Measurements from ENCODE around the gene PHF21A.

The PHF21A gene

DNA sequence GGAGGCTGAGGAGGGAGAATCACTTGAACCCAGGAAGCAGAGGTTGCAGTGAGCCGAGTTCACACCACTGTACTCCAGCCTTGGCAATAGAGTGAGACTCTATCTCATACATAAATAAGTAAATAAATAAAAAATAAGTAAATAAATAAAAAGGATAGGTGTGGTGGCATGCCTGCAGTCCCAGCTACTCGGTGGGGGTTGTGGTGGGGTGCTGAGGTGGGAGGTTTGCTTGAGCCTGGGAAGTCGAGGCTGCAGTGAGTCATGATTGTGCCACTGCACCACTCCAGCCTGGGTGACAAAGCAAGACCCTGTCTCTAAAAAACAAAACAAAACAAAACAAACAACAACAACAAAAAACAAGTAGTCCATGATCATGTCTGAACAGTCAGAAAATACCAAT lies 195.7 kb downstream of the PHF21A start:
- ATAC-seq: no peak
- no peak for TF ChIP-seq RARB (CRISPR knock-in tag; IDR thresholded peaks at IDR 0.05)
- no peak for TF ChIP-seq ZNF565 (CRISPR knock-in tag; conservative IDR thresholded peaks at IDR 0.05; ENCODE audit: low read depth)
- no peak for TF ChIP-seq TOX (CRISPR knock-in tag; IDR thresholded peaks at IDR 0.05; ENCODE audit: borderline replicate concordance)
- TF ChIP-seq, protein P1, sequence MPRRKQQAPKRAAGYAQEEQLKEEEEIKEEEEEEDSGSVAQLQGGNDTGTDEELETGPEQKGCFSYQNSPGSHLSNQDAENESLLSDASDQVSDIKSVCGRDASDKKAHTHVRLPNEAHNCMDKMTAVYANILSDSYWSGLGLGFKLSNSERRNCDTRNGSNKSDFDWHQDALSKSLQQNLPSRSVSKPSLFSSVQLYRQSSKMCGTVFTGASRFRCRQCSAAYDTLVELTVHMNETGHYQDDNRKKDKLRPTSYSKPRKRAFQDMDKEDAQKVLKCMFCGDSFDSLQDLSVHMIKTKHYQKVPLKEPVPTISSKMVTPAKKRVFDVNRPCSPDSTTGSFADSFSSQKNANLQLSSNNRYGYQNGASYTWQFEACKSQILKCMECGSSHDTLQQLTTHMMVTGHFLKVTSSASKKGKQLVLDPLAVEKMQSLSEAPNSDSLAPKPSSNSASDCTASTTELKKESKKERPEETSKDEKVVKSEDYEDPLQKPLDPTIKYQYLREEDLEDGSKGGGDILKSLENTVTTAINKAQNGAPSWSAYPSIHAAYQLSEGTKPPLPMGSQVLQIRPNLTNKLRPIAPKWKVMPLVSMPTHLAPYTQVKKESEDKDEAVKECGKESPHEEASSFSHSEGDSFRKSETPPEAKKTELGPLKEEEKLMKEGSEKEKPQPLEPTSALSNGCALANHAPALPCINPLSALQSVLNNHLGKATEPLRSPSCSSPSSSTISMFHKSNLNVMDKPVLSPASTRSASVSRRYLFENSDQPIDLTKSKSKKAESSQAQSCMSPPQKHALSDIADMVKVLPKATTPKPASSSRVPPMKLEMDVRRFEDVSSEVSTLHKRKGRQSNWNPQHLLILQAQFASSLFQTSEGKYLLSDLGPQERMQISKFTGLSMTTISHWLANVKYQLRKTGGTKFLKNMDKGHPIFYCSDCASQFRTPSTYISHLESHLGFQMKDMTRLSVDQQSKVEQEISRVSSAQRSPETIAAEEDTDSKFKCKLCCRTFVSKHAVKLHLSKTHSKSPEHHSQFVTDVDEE (CRISPR knock-in tag; IDR thresholded peaks at IDR 0.05): no peak
- TF ChIP-seq ZFP3 (CRISPR knock-in tag; IDR thresholded peaks at IDR 0.05): no peak
- no peak for TF ChIP-seq CSDC2 (CRISPR knock-in tag; IDR thresholded peaks at IDR 0.05)
- TF ChIP-seq SNAI2 (CRISPR knock-in tag; IDR thresholded peaks at IDR 0.05): no peak
- no peak for TF ChIP-seq OSR1 (CRISPR knock-in tag; IDR thresholded peaks at IDR 0.05)
- no peak for TF ChIP-seq ARNTL (CRISPR knock-in tag; IDR thresholded peaks at IDR 0.05; ENCODE audit: borderline replicate concordance, low read depth)
- no peak for TF ChIP-seq ESRRG (CRISPR knock-in tag; IDR thresholded peaks at IDR 0.05)
- TF ChIP-seq ZNF70 (CRISPR knock-in tag; IDR thresholded peaks at IDR 0.05): no peak
- no peak for TF ChIP-seq TCF4 (CRISPR knock-in tag; IDR thresholded peaks at IDR 0.05; ENCODE audit: borderline replicate concordance)
- no peak for TF ChIP-seq ZC3H10 (CRISPR knock-in tag; IDR thresholded peaks at IDR 0.05)
- TF ChIP-seq, protein P2, sequence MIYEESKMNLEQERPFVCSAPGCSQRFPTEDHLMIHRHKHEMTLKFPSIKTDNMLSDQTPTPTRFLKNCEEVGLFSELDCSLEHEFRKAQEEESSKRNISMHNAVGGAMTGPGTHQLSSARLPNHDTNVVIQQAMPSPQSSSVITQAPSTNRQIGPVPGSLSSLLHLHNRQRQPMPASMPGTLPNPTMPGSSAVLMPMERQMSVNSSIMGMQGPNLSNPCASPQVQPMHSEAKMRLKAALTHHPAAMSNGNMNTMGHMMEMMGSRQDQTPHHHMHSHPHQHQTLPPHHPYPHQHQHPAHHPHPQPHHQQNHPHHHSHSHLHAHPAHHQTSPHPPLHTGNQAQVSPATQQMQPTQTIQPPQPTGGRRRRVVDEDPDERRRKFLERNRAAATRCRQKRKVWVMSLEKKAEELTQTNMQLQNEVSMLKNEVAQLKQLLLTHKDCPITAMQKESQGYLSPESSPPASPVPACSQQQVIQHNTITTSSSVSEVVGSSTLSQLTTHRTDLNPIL (CRISPR knock-in tag; IDR thresholded peaks at IDR 0.05; ENCODE audit: low read depth): no peak

DNA sequence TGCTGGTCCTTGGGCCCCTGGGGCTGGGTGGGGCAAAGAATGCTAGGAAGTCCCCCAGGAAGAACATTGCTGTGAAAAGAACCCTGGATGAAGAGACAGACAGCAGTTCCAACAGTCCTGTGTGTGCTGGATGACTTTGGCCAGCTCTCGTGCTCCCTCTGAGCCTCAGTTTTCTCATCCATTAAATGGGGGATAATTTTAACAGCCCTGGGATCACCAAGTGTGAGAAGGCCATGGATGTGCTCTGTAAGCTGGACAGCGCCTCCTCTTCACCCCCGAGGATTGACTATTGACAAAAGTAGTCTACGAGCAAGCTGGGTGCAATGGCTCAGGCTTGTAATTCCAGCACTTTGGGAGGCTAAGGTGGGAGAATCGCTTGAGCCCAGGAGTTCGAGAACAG lies 196.3 kb downstream of the PHF21A start:
- TF ChIP-seq ISL1 (CRISPR knock-in tag; IDR thresholded peaks at IDR 0.05) (no peak), ZFP3 (CRISPR knock-in tag; IDR thresholded peaks at IDR 0.05) (no peak), SNAI2 (CRISPR knock-in tag; IDR thresholded peaks at IDR 0.05) (no peak), ZNF70 (CRISPR knock-in tag; IDR thresholded peaks at IDR 0.05) (no peak), ESRRG (CRISPR knock-in tag; IDR thresholded peaks at IDR 0.05) (no peak), TCF4 (CRISPR knock-in tag; IDR thresholded peaks at IDR 0.05; ENCODE audit: borderline replicate concordance) (no peak), CSDC2 (CRISPR knock-in tag; IDR thresholded peaks at IDR 0.05) (no peak), BACH2 (CRISPR knock-in tag; IDR thresholded peaks at IDR 0.05; ENCODE audit: borderline replicate concordance) (no peak)
- TF ChIP-seq, protein P2 (CRISPR knock-in tag; IDR thresholded peaks at IDR 0.05; ENCODE audit: low read depth): no peak
- TF ChIP-seq, protein P3, sequence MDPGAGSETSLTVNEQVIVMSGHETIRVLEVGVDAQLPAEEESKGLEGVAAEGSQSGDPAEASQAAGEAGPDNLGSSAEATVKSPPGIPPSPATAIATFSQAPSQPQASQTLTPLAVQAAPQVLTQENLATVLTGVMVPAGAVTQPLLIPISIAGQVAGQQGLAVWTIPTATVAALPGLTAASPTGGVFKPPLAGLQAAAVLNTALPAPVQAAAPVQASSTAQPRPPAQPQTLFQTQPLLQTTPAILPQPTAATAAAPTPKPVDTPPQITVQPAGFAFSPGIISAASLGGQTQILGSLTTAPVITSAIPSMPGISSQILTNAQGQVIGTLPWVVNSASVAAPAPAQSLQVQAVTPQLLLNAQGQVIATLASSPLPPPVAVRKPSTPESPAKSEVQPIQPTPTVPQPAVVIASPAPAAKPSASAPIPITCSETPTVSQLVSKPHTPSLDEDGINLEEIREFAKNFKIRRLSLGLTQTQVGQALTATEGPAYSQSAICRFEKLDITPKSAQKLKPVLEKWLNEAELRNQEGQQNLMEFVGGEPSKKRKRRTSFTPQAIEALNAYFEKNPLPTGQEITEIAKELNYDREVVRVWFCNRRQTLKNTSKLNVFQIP (CRISPR knock-in tag; IDR thresholded peaks at IDR 0.05; ENCODE audit: borderline replicate concordance, low read depth): no peak
- TF ChIP-seq, protein P4, sequence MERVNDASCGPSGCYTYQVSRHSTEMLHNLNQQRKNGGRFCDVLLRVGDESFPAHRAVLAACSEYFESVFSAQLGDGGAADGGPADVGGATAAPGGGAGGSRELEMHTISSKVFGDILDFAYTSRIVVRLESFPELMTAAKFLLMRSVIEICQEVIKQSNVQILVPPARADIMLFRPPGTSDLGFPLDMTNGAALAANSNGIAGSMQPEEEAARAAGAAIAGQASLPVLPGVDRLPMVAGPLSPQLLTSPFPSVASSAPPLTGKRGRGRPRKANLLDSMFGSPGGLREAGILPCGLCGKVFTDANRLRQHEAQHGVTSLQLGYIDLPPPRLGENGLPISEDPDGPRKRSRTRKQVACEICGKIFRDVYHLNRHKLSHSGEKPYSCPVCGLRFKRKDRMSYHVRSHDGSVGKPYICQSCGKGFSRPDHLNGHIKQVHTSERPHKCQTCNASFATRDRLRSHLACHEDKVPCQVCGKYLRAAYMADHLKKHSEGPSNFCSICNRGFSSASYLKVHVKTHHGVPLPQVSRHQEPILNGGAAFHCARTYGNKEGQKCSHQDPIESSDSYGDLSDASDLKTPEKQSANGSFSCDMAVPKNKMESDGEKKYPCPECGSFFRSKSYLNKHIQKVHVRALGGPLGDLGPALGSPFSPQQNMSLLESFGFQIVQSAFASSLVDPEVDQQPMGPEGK (CRISPR knock-in tag; IDR thresholded peaks at IDR 0.05; ENCODE audit: borderline replicate concordance): no peak
- ATAC-seq: no peak

DNA sequence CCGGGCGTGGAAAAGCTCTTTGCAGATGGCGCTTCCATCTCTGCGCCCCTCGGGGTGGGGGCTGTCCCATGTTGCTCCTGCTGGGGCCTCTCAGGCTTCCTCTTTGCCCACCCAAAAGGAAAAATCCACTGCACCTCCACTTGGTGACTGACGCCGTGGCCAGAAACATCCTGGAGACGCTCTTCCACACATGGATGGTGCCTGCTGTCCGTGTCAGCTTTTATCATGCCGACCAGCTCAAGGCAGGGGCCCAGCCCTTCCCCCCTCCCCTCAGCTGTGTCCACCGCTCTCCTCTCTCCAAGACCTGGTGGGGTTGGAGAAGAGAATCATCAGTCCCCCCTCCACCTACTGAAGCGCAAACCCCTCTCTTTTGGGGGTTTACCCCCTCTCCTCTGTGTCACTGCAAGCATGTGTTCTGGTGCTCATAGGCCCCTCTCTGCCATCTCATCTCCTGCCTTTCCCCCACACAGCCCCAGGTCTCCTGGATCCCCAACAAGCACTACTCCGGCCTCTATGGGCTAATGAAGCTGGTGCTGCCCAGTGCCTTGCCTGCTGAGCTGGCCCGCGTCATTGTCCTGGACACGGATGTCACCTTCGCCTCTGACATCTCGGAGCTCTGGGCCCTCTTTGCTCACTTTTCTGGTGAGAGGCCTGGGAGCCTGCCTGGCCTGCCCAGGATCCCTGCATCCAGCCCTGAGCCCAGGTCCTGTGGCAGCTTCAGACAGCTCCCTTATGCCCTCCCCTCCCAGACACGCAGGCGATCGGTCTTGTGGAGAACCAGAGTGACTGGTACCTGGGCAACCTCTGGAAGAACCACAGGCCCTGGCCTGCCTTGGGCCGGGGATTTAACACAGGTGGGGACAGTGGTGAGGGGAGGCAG lies 197.0 kb downstream of the PHF21A start:
- ATAC-seq: no peak
- TF ChIP-seq ZFP3 (CRISPR knock-in tag; IDR thresholded peaks at IDR 0.05) (no peak), RARB (CRISPR knock-in tag; IDR thresholded peaks at IDR 0.05) (no peak), OSR1 (CRISPR knock-in tag; IDR thresholded peaks at IDR 0.05) (no peak), TCF4 (CRISPR knock-in tag; IDR thresholded peaks at IDR 0.05; ENCODE audit: borderline replicate concordance) (no peak), BACH2 (CRISPR knock-in tag; IDR thresholded peaks at IDR 0.05; ENCODE audit: borderline replicate concordance) (no peak), ARNTL (CRISPR knock-in tag; IDR thresholded peaks at IDR 0.05; ENCODE audit: borderline replicate concordance, low read depth) (no peak), GLIS3 (CRISPR knock-in tag; IDR thresholded peaks at IDR 0.05) (no peak), ESRRG (CRISPR knock-in tag; IDR thresholded peaks at IDR 0.05) (no peak), SNAI2 (CRISPR knock-in tag; IDR thresholded peaks at IDR 0.05) (no peak)
- TF ChIP-seq, protein P1 (CRISPR knock-in tag; IDR thresholded peaks at IDR 0.05): no peak
- TF ChIP-seq, protein P2 (CRISPR knock-in tag; IDR thresholded peaks at IDR 0.05; ENCODE audit: low read depth): no peak

All from SK-N-SH treated with all-trans-retinoic acid at 6 μM for 48 hours (cell line).